HepG2 (cell line): ENCODE measurements around the gene SETD5. TPM values are rescaled to one million over a fixed set of nuclear protein-coding genes. Genes with fewer than 3 reads are reported as not detected.

Experiments used
- BRD4 ChIP-seq: sonication (generic); formaldehyde crosslinking; IDR thresholded peaks from 2 replicates; pipeline ENCODE4 v1.4.0; 2020; ENCODE audit warnings: missing genetic modification reagents
- CEBPB ChIP-seq: IDR thresholded peaks from 2 replicates; pipeline ENCODE4 v1.6.1; 2011; ENCODE audit warnings: low read depth, low read length, improper control_type of control experiment, borderline replicate concordance
- GPN1 ChIP-seq: sonication (generic); formaldehyde crosslinking; IDR thresholded peaks from 2 replicates; pipeline ENCODE4 v1.5.1; 2020; ENCODE audit warnings: missing genetic modification reagents, borderline replicate concordance
- KMT2B ChIP-seq: IDR thresholded peaks from 2 replicates; pipeline ENCODE4 v1.6.1; 2016; ENCODE audit warnings: missing genetic modification reagents, missing compliant biosample characterization
- ZNF530 ChIP-seq: sonication (generic); formaldehyde crosslinking; IDR thresholded peaks from 2 replicates; pipeline ENCODE4 v1.5.0; 2020; ENCODE audit warnings: low read depth, mild to moderate bottlenecking, missing genetic modification reagents
- ZNF674 ChIP-seq: sonication (generic); formaldehyde crosslinking; IDR thresholded peaks from 2 replicates; pipeline ENCODE4 v1.5.0; 2020; ENCODE audit warnings: low read depth, mild to moderate bottlenecking, missing genetic modification reagents
- ZNF878 ChIP-seq: sonication (generic); formaldehyde crosslinking; IDR thresholded peaks from 2 replicates; pipeline ENCODE4 v1.8.1; 2023; ENCODE audit warnings: mild to moderate bottlenecking, missing genetic modification reagents, moderate library complexity
- ZSCAN22 ChIP-seq: sonication (generic); formaldehyde crosslinking; IDR thresholded peaks from 2 replicates; pipeline ENCODE4 v1.4.0; 2020; ENCODE audit warnings: mild to moderate bottlenecking, missing genetic modification reagents
- polyA plus RNA-seq, 8 experiments: library from polyadenylated mRNA; depleted of rRNA in 3 of 8; stranded (reverse) in 7 of 8; unstranded in 1 of 8; fragments of >200 nt; fragmentation: Illumina TruSeq in 4 of 8; extraction: Trizol in 4 of 8; gene quantifications; 2 replicates each; pipeline versions ENCODE4 v1.2.1 to v1.2.3, GENCODE V29; 2011 to 2016; ENCODE audit warnings: low read depth in 4 of 8, missing spikeins in 1 of 8, mixed read lengths in 1 of 8; ENCODE audit not compliant: insufficient read depth in 1 of 8
- total RNA-seq, 5 experiments: library from RNA; depleted of rRNA; stranded (reverse); fragments of >200 nt; fragmentation: Illumina TruSeq; extraction: Trizol; gene quantifications; 2 replicates each; pipeline ENCODE4 v1.2.3, GENCODE V29; 2016; ENCODE audit warnings: low read depth in 1 of 5
- TF ChIP-seq, protein P1 (sequence below): sonication (generic); formaldehyde crosslinking; IDR thresholded peaks from 2 replicates; pipeline ENCODE4 v1.4.0; 2020; ENCODE audit warnings: missing genetic modification reagents, mild to moderate bottlenecking, borderline replicate concordance
- TF ChIP-seq, protein P2 (sequence below): sonication (generic); formaldehyde crosslinking; IDR thresholded peaks from 2 replicates; pipeline ENCODE4 v1.9.0; 2021; ENCODE audit warnings: missing genetic modification reagents, borderline replicate concordance
- TF ChIP-seq, protein P3 (sequence below): sonication (generic); formaldehyde crosslinking; IDR thresholded peaks from 2 replicates; pipeline ENCODE4 v1.4.0; 2020; ENCODE audit warnings: missing genetic modification reagents, borderline replicate concordance
- TF ChIP-seq, protein P4 (sequence below): sonication (generic); formaldehyde crosslinking; IDR thresholded peaks from 2 replicates; pipeline ENCODE4 v1.8.0; 2022; ENCODE audit warnings: low read depth, missing genetic modification reagents
- TF ChIP-seq, protein P5 (sequence below): sonication (generic); formaldehyde crosslinking; IDR thresholded peaks from 2 replicates; pipeline ENCODE4 v1.4.0; 2020; ENCODE audit warnings: mild to moderate bottlenecking, missing genetic modification reagents
- TF ChIP-seq, protein P6 (sequence below): sonication (generic); formaldehyde crosslinking; IDR thresholded peaks from 2 replicates; pipeline ENCODE4 v1.8.1; 2022; ENCODE audit warnings: low read depth, mild to moderate bottlenecking, missing genetic modification reagents

The SETD5 gene
- total and polyA plus RNA-seq, 2 of the 13 experiments (the other 11 are each of a cell fraction or from before 2014, with no cell fraction given), result 46.8 to 95.8 TPM

DNA sequence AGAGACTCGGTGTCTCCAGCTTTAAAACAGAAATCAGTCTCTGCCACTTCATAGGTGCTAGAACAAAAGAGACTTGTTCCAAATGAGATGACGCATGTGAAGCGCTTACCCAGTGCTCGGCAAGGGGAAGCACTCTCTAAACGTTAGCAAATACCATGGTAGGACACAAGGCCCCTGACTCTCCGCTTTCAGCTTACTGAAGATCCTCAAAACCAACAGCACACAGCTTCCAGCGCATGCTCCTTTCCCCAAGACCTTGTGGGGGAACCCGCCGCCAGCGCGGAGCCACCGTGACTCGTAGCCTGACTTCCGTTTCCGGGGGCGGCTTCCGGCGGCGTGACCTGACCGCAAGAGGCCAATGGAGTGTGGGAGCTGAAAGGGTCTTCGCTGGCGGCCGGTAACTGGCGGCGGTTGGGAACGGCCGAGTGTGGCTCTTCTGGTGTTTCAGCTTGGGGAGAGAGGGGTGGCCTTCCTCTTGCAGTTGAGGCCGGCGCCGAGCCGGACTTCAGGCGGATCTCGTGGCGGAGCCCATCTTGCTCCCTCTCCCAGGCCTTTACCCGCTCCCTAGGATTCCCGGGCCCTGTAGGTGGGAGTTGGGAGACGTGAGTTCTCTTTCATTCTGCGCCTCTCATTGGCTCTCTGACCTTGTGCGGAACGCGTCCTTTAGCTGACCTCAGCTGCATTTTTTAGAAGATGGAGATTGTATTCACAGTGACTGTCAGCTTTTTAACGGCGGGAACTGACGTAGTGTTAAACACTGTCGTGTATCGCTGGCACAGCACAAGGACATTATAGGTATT, 34.5 kb upstream of the SETD5 start, which contains the start of gene THUMPD3 (continued):
- TF ChIP-seq, protein P1, sequence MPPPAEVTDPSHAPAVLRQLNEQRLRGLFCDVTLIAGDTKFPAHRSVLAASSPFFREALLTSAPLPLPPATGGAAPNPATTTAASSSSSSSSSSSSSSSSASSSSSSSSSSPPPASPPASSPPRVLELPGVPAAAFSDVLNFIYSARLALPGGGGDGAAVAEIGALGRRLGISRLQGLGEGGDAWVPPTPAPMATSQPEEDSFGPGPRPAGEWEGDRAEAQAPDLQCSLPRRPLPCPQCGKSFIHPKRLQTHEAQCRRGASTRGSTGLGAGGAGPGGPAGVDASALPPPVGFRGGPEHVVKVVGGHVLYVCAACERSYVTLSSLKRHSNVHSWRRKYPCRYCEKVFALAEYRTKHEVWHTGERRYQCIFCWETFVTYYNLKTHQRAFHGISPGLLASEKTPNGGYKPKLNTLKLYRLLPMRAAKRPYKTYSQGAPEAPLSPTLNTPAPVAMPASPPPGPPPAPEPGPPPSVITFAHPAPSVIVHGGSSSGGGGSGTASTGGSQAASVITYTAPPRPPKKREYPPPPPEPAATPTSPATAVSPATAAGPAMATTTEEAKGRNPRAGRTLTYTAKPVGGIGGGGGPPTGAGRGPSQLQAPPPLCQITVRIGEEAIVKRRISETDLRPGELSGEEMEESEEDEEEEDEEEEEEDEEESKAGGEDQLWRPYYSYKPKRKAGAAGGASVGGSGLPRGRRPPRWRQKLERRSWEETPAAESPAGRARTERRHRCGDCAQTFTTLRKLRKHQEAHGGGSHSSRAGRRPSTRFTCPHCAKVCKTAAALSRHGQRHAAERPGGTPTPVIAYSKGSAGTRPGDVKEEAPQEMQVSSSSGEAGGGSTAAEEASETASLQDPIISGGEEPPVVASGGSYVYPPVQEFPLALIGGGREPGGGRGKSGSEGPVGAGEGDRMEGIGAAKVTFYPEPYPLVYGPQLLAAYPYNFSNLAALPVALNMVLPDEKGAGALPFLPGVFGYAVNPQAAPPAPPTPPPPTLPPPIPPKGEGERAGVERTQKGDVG, result peak; percentile 60; the same call in 1 of the 2 replicates
- TF ChIP-seq ZSCAN22 (CRISPR knock-in tag), result no peak; the same call in 1 of the 2 replicates
- TF ChIP-seq, protein P2, sequence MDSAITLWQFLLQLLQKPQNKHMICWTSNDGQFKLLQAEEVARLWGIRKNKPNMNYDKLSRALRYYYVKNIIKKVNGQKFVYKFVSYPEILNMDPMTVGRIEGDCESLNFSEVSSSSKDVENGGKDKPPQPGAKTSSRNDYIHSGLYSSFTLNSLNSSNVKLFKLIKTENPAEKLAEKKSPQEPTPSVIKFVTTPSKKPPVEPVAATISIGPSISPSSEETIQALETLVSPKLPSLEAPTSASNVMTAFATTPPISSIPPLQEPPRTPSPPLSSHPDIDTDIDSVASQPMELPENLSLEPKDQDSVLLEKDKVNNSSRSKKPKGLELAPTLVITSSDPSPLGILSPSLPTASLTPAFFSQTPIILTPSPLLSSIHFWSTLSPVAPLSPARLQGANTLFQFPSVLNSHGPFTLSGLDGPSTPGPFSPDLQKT (CRISPR knock-in tag), result peak; percentile 21; the same call in 1 of the 2 replicates
- TF ChIP-seq, protein P3, sequence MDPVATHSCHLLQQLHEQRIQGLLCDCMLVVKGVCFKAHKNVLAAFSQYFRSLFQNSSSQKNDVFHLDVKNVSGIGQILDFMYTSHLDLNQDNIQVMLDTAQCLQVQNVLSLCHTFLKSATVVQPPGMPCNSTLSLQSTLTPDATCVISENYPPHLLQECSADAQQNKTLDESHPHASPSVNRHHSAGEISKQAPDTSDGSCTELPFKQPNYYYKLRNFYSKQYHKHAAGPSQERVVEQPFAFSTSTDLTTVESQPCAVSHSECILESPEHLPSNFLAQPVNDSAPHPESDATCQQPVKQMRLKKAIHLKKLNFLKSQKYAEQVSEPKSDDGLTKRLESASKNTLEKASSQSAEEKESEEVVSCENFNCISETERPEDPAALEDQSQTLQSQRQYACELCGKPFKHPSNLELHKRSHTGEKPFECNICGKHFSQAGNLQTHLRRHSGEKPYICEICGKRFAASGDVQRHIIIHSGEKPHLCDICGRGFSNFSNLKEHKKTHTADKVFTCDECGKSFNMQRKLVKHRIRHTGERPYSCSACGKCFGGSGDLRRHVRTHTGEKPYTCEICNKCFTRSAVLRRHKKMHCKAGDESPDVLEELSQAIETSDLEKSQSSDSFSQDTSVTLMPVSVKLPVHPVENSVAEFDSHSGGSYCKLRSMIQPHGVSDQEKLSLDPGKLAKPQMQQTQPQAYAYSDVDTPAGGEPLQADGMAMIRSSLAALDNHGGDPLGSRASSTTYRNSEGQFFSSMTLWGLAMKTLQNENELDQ, result no peak
- 0 out of 2 replicates have a peak, but pooled peaks have one; percentile 65 for TF ChIP-seq ZNF530 (CRISPR knock-in tag)
- TF ChIP-seq BRD4, result peak; percentile 90
- no peak for TF ChIP-seq CEBPB
- TF ChIP-seq, protein P4, sequence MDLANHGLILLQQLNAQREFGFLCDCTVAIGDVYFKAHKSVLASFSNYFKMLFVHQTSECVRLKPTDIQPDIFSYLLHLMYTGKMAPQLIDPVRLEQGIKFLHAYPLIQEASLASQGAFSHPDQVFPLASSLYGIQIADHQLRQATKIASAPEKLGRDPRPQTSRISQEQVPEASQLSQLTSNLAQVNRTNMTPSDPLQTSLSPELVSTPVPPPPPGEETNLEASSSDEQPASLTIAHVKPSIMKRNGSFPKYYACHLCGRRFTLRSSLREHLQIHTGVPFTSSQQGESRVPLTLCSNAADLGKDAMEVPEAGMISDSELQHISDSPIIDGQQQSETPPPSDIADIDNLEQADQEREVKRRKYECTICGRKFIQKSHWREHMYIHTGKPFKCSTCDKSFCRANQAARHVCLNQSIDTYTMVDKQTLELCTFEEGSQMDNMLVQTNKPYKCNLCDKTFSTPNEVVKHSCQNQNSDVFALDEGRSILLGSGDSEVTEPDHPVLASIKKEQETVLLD, result peak; percentile 84
- TF ChIP-seq KMT2B (CRISPR knock-in tag), result peak; percentile 93
- TF ChIP-seq ZNF674, result no peak
- TF ChIP-seq, protein P5, sequence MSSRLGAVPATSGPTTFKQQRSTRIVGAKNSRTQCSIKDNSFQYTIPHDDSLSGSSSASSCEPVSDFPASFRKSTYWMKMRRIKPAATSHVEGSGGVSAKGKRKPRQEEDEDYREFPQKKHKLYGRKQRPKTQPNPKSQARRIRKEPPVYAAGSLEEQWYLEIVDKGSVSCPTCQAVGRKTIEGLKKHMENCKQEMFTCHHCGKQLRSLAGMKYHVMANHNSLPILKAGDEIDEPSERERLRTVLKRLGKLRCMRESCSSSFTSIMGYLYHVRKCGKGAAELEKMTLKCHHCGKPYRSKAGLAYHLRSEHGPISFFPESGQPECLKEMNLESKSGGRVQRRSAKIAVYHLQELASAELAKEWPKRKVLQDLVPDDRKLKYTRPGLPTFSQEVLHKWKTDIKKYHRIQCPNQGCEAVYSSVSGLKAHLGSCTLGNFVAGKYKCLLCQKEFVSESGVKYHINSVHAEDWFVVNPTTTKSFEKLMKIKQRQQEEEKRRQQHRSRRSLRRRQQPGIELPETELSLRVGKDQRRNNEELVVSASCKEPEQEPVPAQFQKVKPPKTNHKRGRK (CRISPR knock-in tag), result 0 out of 2 replicates have a peak, but pooled peaks have one; percentile 69
- TF ChIP-seq, protein P6, sequence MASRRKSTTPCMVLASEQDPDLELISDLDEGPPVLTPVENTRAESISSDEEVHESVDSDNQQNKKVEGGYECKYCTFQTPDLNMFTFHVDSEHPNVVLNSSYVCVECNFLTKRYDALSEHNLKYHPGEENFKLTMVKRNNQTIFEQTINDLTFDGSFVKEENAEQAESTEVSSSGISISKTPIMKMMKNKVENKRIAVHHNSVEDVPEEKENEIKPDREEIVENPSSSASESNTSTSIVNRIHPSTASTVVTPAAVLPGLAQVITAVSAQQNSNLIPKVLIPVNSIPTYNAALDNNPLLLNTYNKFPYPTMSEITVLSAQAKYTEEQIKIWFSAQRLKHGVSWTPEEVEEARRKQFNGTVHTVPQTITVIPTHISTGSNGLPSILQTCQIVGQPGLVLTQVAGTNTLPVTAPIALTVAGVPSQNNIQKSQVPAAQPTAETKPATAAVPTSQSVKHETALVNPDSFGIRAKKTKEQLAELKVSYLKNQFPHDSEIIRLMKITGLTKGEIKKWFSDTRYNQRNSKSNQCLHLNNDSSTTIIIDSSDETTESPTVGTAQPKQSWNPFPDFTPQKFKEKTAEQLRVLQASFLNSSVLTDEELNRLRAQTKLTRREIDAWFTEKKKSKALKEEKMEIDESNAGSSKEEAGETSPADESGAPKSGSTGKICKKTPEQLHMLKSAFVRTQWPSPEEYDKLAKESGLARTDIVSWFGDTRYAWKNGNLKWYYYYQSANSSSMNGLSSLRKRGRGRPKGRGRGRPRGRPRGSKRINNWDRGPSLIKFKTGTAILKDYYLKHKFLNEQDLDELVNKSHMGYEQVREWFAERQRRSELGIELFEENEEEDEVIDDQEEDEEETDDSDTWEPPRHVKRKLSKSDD (CRISPR knock-in tag), result no peak; the same call in none of the 2 replicates
- no peak for TF ChIP-seq GPN1
- peak; percentile 80; the same call in 1 of the 2 replicates for TF ChIP-seq ZNF878 (CRISPR knock-in tag)
